Stomach (tissue), 9 donors: ENCODE data around the gene P2RX4. TPM values are rescaled to one million over a fixed set of nuclear protein-coding genes. Genes with fewer than 3 reads are reported as not detected.

Experiments used
- DNase-seq, 2 donors: peaks; one replicate each; pipeline versions ENCODE4 v3.0.0 to v3.0.0-alpha.2; 2013 to 2019
- H3K27ac ChIP-seq, 5 donors: fragments of 200-600 bp in 4 of 5; sonication (generic) in 4 of 5; one replicate each; pipeline ENCODE4 v1.5.1; 2013 to 2019; ENCODE audit warnings: mild to moderate bottlenecking in 1 of 5, moderate library complexity in 1 of 5
- H3K27me3 ChIP-seq, 3 donors: fragments of 200-600 bp; sonication (generic); one replicate each; pipeline ENCODE4 v1.5.1; 2017 to 2019; ENCODE audit warnings: mixed run types in 1 of 3
- H3K36me3 ChIP-seq, 4 donors: fragments of 200-600 bp; sonication (generic); 1 replicate in 3 of 4; 2 replicates in 1 of 4; pipeline ENCODE4 v1.5.1; 2016 to 2019
- H3K4me1 ChIP-seq, 4 donors: fragments of 200-600 bp; sonication (generic); one replicate each; pipeline ENCODE4 v1.5.1; 2016 to 2019
- H3K4me3 ChIP-seq, 4 donors: fragments of 200-600 bp; sonication (generic) in 3 of 4; one replicate each; pipeline ENCODE4 v1.5.1; 2016 to 2019; ENCODE audit warnings: mild to moderate bottlenecking in 1 of 4
- H3K9me3 ChIP-seq, 4 donors: fragments of 200-600 bp; sonication (generic); one replicate each; pipeline ENCODE4 v1.5.1; 2016 to 2019
- EP300 ChIP-seq: sonication (generic); formaldehyde crosslinking; IDR thresholded peaks from one replicate; pipeline ENCODE4 v1.6.1; 2017; ENCODE audit warnings: antibody characterized with exemption
- POLR2A ChIP-seq, 4 donors: fragments of 450-650 bp; IDR thresholded peaks; one replicate each; pipeline ENCODE4 v1.6.1; 2016; ENCODE audit warnings: antibody characterized with exemption in 4 of 4, control low read depth in 2 of 4, mild to moderate bottlenecking in 1 of 4, moderate library complexity in 1 of 4
- POLR2AphosphoS5 ChIP-seq, 3 donors: sonication (generic); formaldehyde crosslinking; IDR thresholded peaks; one replicate each; pipeline ENCODE4 v1.6.1; 2016; ENCODE audit warnings: antibody characterized with exemption in 3 of 3
- WGBS, 5 donors: extraction: QIAGEN DNeasy Blood & Tissue Kit in 3 of 5; methylation state at CpG; one replicate each; pipeline versions ENCODE4 v1.1.5 to v1.1.7; 2013 to 2018; 5-methylcytosine and 5-hydroxymethylcytosine counted together
- intact Hi-C: fragments of 100-400 bp; cut with DNase I; formaldehyde crosslinking; loops from one replicate; pipeline ENCODE4 v1.15.1; 2023; ENCODE audit warnings: low total_unique reads
- polyA plus RNA-seq, 3 donors: library from polyadenylated mRNA; stranded (reverse); fragments of 200-250 nt; gene quantifications; one replicate each; pipeline ENCODE4 v1.2.3, GENCODE V29; 2013
- total RNA-seq, 5 donors: library from RNA; depleted of rRNA; stranded (reverse); fragments of >200 nt; gene quantifications; one replicate each; pipeline versions ENCODE4 v1.1.0 to v1.2.3, GENCODE V29; 2014 to 2016
- TF ChIP-seq, protein P1 (sequence below), 7 experiments: fragments of 450-650 bp in 4 of 7; fragments of 200-600 bp in 3 of 7; sonication (generic) in 3 of 7; IDR thresholded peaks; one replicate each; pipeline ENCODE4 v1.5.1; 2016 to 2019; ENCODE audit warnings: antibody characterized with exemption in 7 of 7, control low read depth in 2 of 7, mild to moderate bottlenecking in 1 of 7
- donor health status: healthy with polysubstance abuse.
- donor health status: Bipolar disorder and iron deficiency.
- donor health status: healthy.

The P2RX4 gene
- total and polyA plus RNA-seq, 8 donors, result 13.8 to 65.2 (median 26.4) TPM

GRCh38 chr12:121189131-121189530 lies 20.8 kb upstream of the P2RX4 start:
- Histone ChIP-seq H3K4me1 (no peaks in the 10 kb centered on the region), H3K4me3 (no peak overlapping the region), H3K27me3 (no peaks in the 10 kb centered on the region), H3K27ac (no peak overlapping the region), H3K9me3 (no peaks in the 10 kb centered on the region), H3K36me3 (peaks cover 0 to 10% (median 7%) of the 10 kb centered on the region in 4 donors)
- no peak for DNase-seq
- TF ChIP-seq POLR2AphosphoS5 (IDR thresholded peaks at IDR 0.05) (no peak), EP300 (no peak), POLR2A (IDR thresholded peaks at IDR 0.05) (no peak)
- TF ChIP-seq, protein P1, sequence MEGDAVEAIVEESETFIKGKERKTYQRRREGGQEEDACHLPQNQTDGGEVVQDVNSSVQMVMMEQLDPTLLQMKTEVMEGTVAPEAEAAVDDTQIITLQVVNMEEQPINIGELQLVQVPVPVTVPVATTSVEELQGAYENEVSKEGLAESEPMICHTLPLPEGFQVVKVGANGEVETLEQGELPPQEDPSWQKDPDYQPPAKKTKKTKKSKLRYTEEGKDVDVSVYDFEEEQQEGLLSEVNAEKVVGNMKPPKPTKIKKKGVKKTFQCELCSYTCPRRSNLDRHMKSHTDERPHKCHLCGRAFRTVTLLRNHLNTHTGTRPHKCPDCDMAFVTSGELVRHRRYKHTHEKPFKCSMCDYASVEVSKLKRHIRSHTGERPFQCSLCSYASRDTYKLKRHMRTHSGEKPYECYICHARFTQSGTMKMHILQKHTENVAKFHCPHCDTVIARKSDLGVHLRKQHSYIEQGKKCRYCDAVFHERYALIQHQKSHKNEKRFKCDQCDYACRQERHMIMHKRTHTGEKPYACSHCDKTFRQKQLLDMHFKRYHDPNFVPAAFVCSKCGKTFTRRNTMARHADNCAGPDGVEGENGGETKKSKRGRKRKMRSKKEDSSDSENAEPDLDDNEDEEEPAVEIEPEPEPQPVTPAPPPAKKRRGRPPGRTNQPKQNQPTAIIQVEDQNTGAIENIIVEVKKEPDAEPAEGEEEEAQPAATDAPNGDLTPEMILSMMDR (IDR thresholded peaks at IDR 0.05), result no peak
- WGBS, 5 donors, result 91 to 96% (median 92%) methylated on average over 9 of the region's 9 CpGs
- intact Hi-C loops, result no loop called here

DNA sequence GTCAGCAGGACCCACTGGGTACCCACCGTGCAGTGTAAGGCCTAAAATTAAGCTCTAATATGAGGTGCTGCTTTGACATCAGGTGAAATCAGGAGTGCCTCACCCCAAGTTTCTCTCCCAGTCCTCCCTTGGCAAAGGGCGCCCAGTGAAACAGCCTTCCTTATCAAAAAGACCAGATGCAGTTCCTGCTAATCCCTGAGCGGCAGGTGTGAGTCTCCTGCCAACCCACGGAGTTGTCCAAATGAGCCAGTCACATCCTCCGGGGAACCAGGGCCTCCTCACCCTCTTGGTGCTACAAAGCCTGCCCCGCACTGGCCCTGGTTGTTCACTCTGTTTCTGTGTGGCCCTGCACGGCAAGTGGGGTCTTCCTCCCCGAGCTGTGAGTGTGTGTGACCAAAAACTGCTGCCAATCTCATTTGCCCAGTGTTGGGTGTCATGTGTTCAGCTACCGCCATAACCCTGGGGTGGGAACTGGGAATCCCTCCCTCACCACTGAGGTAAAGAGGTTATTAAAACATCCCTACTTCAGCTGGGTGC lies 20.2 kb upstream of the P2RX4 start:
- WGBS, 5 donors, result 73 to 80% (median 73%) methylated on average over 9 of the region's 9 CpGs
- DNase-seq, result no peak
- H3K36me3 ChIP-seq, result peaks cover 0 to 4% (median 3%) of the 10 kb centered on the region in 4 donors
- TF ChIP-seq EP300 (no peak), POLR2AphosphoS5 (IDR thresholded peaks at IDR 0.05) (no peak), POLR2A (IDR thresholded peaks at IDR 0.05) (no peak)
- TF ChIP-seq, protein P1 (IDR thresholded peaks at IDR 0.05), result no peak
- no peak overlapping the region for H3K27ac ChIP-seq
- H3K4me3 ChIP-seq, result no peak overlapping the region
- no peaks in the 10 kb centered on the region for H3K4me1 ChIP-seq
- H3K27me3 ChIP-seq, result no peaks in the 10 kb centered on the region
- H3K9me3 ChIP-seq, result no peaks in the 10 kb centered on the region
- intact Hi-C loops, result no loop called here

DNA sequence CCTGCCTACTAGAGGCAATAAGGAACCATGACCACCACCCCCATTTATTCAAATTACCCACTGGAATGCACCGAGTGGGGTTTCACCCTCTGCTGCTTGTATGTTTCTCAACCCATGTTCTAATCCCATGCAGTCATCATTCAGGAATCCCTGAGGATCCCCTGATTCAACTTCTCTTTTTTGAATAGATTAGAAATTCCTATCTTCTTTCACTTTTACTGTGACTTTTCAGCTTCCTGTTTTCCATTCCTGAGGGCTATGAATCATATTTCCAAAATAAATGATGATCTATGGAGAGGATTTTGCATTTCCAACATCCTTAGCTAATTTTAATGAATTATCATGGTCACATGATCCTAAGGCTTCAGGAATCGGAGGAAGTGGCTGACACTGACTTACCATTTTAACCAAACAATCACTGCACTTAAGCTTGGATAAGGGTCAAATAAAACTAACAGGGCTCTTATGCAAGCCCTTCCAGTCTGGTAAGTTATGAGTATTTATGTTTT lies 19.4 kb upstream of the P2RX4 start:
- TF ChIP-seq, protein P1 (IDR thresholded peaks at IDR 0.05), result no peak
- TF ChIP-seq EP300, result no peak
- TF ChIP-seq POLR2A (IDR thresholded peaks at IDR 0.05), result no peak
- TF ChIP-seq POLR2AphosphoS5 (IDR thresholded peaks at IDR 0.05), result no peak
- intact Hi-C loops, result no loop called here
- DNase-seq, result peak in 1 of 2 donors; percentile 43
- H3K4me1 ChIP-seq, result no peaks in the 10 kb centered on the region
- WGBS, 5 donors, result 39 to 66% (median 51%) methylated on average over 2 of the region's 2 CpGs
- no peaks in the 10 kb centered on the region for H3K9me3 ChIP-seq
- no peak overlapping the region for H3K4me3 ChIP-seq
- peak overlapping the region in 2 of 5 donors; percentile 37 for H3K27ac ChIP-seq
- H3K27me3 ChIP-seq, result no peaks in the 10 kb centered on the region
- H3K36me3 ChIP-seq, result no peaks in the 10 kb centered on the region

- TF ChIP-seq EP300, result no peak
- TF ChIP-seq, protein P1 (IDR thresholded peaks at IDR 0.05), result no peak
- no peak for TF ChIP-seq POLR2AphosphoS5 (IDR thresholded peaks at IDR 0.05)
- TF ChIP-seq POLR2A (IDR thresholded peaks at IDR 0.05), result no peak
- 59 to 96% (median 82%) methylated on average over 3 of the region's 3 CpGs for WGBS, 5 donors
Measured at GRCh38 chr12:121191151-121191550, 18.8 kb upstream of the P2RX4 start.

More at GRCh38 chr12:121191151-121191550, 18.8 kb upstream of the P2RX4 start:
- H3K9me3 ChIP-seq, result no peaks in the 10 kb centered on the region
- H3K27me3 ChIP-seq, result no peaks in the 10 kb centered on the region
- intact Hi-C loops, result no loop called here
- H3K4me3 ChIP-seq, result no peak overlapping the region
- no peaks in the 10 kb centered on the region for H3K36me3 ChIP-seq
- DNase-seq, result no peak
- H3K27ac ChIP-seq, result peak overlapping the region in 2 of 5 donors; percentile 37
- no peaks in the 10 kb centered on the region for H3K4me1 ChIP-seq
